Tongue (tissue), 2 donors: Measurements from ENCODE around the gene KIAA0232. TPM values are rescaled to one million over a fixed set of nuclear protein-coding genes. Genes with fewer than 3 reads are reported as not detected.
"Not testable (repeated sequence)": the region's sequence is repeated elsewhere in the genome, so short reads cannot be mapped to it uniquely, and the experiment has no call there.

Source experiments
- DNase-seq: peaks from one replicate; pipeline ENCODE4 v3.0.0-alpha.2; 2015
- total RNA-seq: library from RNA; depleted of rRNA; stranded (reverse); fragments of >200 nt; gene quantifications from one replicate; pipeline ENCODE4 v1.2.3, GENCODE V29; 2014

The KIAA0232 gene
- total RNA-seq, 1 donor from 2014 or later: 56.2 TPM

- no peak for DNase-seq
Observed at GRCh38 chr4:6881908-6882307, 99.4 kb downstream of the KIAA0232 start.

- DNase-seq: peak; percentile 15
Observed at GRCh38 chr4:6884341-6884870, 101.9 kb downstream of the KIAA0232 start.

- peak; percentile 69 for DNase-seq
Observed at GRCh38 chr4:6885953-6886557, 103.5 kb downstream of the KIAA0232 start.

GRCh38 chr4:6886886-6887285, 104.4 kb downstream of the KIAA0232 start:
- no peak for DNase-seq

GRCh38 chr4:6887591-6888371, 105.3 kb downstream of the KIAA0232 start:
- DNase-seq: no peak

- no peak for DNase-seq
Observed at GRCh38 chr4:6888506-6889071, 106.1 kb downstream of the KIAA0232 start.

GRCh38 chr4:6889101-6889735, 106.7 kb downstream of the KIAA0232 start:
- DNase-seq: no peak

- DNase-seq: no peak
Observed at GRCh38 chr4:6889736-6890324, 107.3 kb downstream of the KIAA0232 start.

- DNase-seq: no peak
Observed at GRCh38 chr4:6890358-6890757, 107.8 kb downstream of the KIAA0232 start.

GRCh38 chr4:6890971-6891370, 108.4 kb downstream of the KIAA0232 start:
- not testable (repeated sequence) for DNase-seq

GRCh38 chr4:6891436-6892170, 109.1 kb downstream of the KIAA0232 start:
- no peak for DNase-seq

GRCh38 chr4:6892190-6892908, 109.8 kb downstream of the KIAA0232 start:
- peak; percentile 53 for DNase-seq

GRCh38 chr4:6892909-6893202, 110.3 kb downstream of the KIAA0232 start:
- DNase-seq: no peak

- no peak for DNase-seq
Observed at GRCh38 chr4:6893449-6894085, 111.0 kb downstream of the KIAA0232 start.

GRCh38 chr4:6894086-6894478, 111.6 kb downstream of the KIAA0232 start:
- DNase-seq: no peak

GRCh38 chr4:6894528-6895498, 112.3 kb downstream of the KIAA0232 start:
- no peak for DNase-seq

- DNase-seq: no peak
Observed at GRCh38 chr4:6896035-6896434, 113.5 kb downstream of the KIAA0232 start.

GRCh38 chr4:6898763-6899162, 116.2 kb downstream of the KIAA0232 start:
- DNase-seq: no peak

- DNase-seq: no peak
Observed at GRCh38 chr4:6900181-6900812, 117.8 kb downstream of the KIAA0232 start.
